ENCODE results near the gene MEG3. TPM values are rescaled to one million over a fixed set of nuclear protein-coding genes. Genes with fewer than 3 reads are reported as not detected.

Gene MEG3
- total and polyA plus RNA-seq, 5 experiments from 2014 or later, result not detected

GRCh38 chr14:100840286-100841065 lies 14.6 kb downstream of the MEG3 start:
- no peaks in the 10 kb centered on the region for H3K36me3 Mint-ChIP-seq
- H3K27me3 Mint-ChIP-seq, result peaks cover 0 to 8% (median 4%) of the 10 kb centered on the region in 5 donors
- H3K27ac Mint-ChIP-seq, result no peak overlapping the region
- ATAC-seq (no peak), DNase-seq (no peak)
- no peak overlapping the region for H3K4me3 Mint-ChIP-seq
- H3K4me1 Mint-ChIP-seq, result peaks cover 0 to 10% (median 3%) of the 10 kb centered on the region in 4 donors
- H3K9me3 Mint-ChIP-seq, result no peaks in the 10 kb centered on the region
- POLR2A ChIA-PET, result no interaction called here

GRCh38 chr14:100841066-100841760 lies 15.3 kb downstream of the MEG3 start:
- ATAC-seq, result no peak
- H3K27ac Mint-ChIP-seq, result no peak overlapping the region
- no peaks in the 10 kb centered on the region for H3K9me3 Mint-ChIP-seq
- no peak for DNase-seq
- peaks cover 0 to 10% (median 3%) of the 10 kb centered on the region in 4 donors for H3K4me1 Mint-ChIP-seq
- peaks cover 0 to under 1% (median under 1%) of the 10 kb centered on the region in 5 donors for H3K27me3 Mint-ChIP-seq
- POLR2A ChIA-PET, result no interaction called here
- H3K4me3 Mint-ChIP-seq, result no peak overlapping the region
- H3K36me3 Mint-ChIP-seq, result no peaks in the 10 kb centered on the region

GRCh38 chr14:100841761-100842403 lies 16.0 kb downstream of the MEG3 start:
- H3K4me3 Mint-ChIP-seq, result no peak overlapping the region
- no peak overlapping the region for H3K27ac Mint-ChIP-seq
- no peaks in the 10 kb centered on the region for H3K27me3 Mint-ChIP-seq
- POLR2A ChIA-PET, result no interaction called here
- no peaks in the 10 kb centered on the region for H3K9me3 Mint-ChIP-seq
- DNase-seq (no peak), ATAC-seq (no peak)
- no peaks in the 10 kb centered on the region for H3K36me3 Mint-ChIP-seq
- H3K4me1 Mint-ChIP-seq, result peaks cover 0 to 10% (median 3%) of the 10 kb centered on the region in 4 donors

GRCh38 chr14:100842799-100843198 lies 16.9 kb downstream of the MEG3 start:
- DNase-seq (no peak), ATAC-seq (no peak)
- Mint-ChIP-seq H3K4me3 (no peak overlapping the region), H3K27ac (no peak overlapping the region), H3K9me3 (no peaks in the 10 kb centered on the region), H3K4me1 (peaks cover 0 to 10% (median 3%) of the 10 kb centered on the region in 4 donors), H3K36me3 (no peaks in the 10 kb centered on the region), H3K27me3 (no peaks in the 10 kb centered on the region)
- POLR2A ChIA-PET, result no interaction called here

- Mint-ChIP-seq H3K9me3 (no peaks in the 10 kb centered on the region), H3K36me3 (no peaks in the 10 kb centered on the region), H3K4me1 (peaks cover 0 to 10% (median 3%) of the 10 kb centered on the region in 4 donors), H3K27ac (peak overlapping the region in 1 of 10 donors; percentile 10), H3K27me3 (no peaks in the 10 kb centered on the region), H3K4me3 (no peak overlapping the region)
- DNase-seq (no peak), ATAC-seq (no peak)
- POLR2A ChIA-PET, result no interaction called here
These were observed 18.1 kb downstream of the MEG3 start for GRCh38 chr14:100844082-100844408.

GRCh38 chr14:100844421-100844820 lies 18.5 kb downstream of the MEG3 start:
- DNase-seq, result no peak
- Mint-ChIP-seq H3K9me3 (no peaks in the 10 kb centered on the region), H3K4me3 (no peak overlapping the region), H3K27ac (peak overlapping the region in 1 of 10 donors; percentile 10), H3K36me3 (no peaks in the 10 kb centered on the region), H3K27me3 (no peaks in the 10 kb centered on the region), H3K4me1 (peaks cover 0 to 10% (median 3%) of the 10 kb centered on the region in 4 donors)
- no peak for ATAC-seq
- POLR2A ChIA-PET, result no interaction called here

GRCh38 chr14:100844846-100845245 lies 18.9 kb downstream of the MEG3 start:
- Mint-ChIP-seq H3K9me3 (no peaks in the 10 kb centered on the region), H3K4me3 (no peak overlapping the region), H3K4me1 (peaks cover 0 to 10% (median 3%) of the 10 kb centered on the region in 4 donors), H3K36me3 (no peaks in the 10 kb centered on the region), H3K27ac (no peak overlapping the region), H3K27me3 (no peaks in the 10 kb centered on the region)
- ATAC-seq (no peak), DNase-seq (no peak)
- POLR2A ChIA-PET, result no interaction called here

- Mint-ChIP-seq H3K4me1 (peaks cover 0 to 10% (median 3%) of the 10 kb centered on the region in 4 donors), H3K9me3 (no peaks in the 10 kb centered on the region), H3K27me3 (no peaks in the 10 kb centered on the region), H3K27ac (no peak overlapping the region), H3K36me3 (no peaks in the 10 kb centered on the region), H3K4me3 (no peak overlapping the region)
- DNase-seq (no peak), ATAC-seq (no peak)
- POLR2A ChIA-PET, result no interaction called here
These were observed 19.4 kb downstream of the MEG3 start for GRCh38 chr14:100845341-100845740.

GRCh38 chr14:100846309-100846859 lies 20.5 kb downstream of the MEG3 start:
- POLR2A ChIA-PET, result no interaction called here
- DNase-seq, result no peak
- no peak for ATAC-seq
- Mint-ChIP-seq H3K4me3 (no peak overlapping the region), H3K27me3 (no peaks in the 10 kb centered on the region), H3K4me1 (peaks cover 0 to 12% (median 5%) of the 10 kb centered on the region in 4 donors), H3K27ac (no peak overlapping the region), H3K9me3 (no peaks in the 10 kb centered on the region), H3K36me3 (no peaks in the 10 kb centered on the region)

GRCh38 chr14:100849115-100849781 lies 23.3 kb downstream of the MEG3 start:
- ATAC-seq (no peak), DNase-seq (peak in 2 of 10 donors; percentile 3 to 6)
- POLR2A ChIA-PET, result no interaction called here
- no peaks in the 10 kb centered on the region for H3K36me3 Mint-ChIP-seq
- peaks cover 0 to 3% (median 0%) of the 10 kb centered on the region in 5 donors for H3K27me3 Mint-ChIP-seq
- H3K4me3 Mint-ChIP-seq, result no peak overlapping the region
- peaks cover 0 to 5% (median 4%) of the 10 kb centered on the region in 4 donors for H3K4me1 Mint-ChIP-seq
- H3K27ac Mint-ChIP-seq, result no peak overlapping the region
- H3K9me3 Mint-ChIP-seq, result no peaks in the 10 kb centered on the region

- H3K4me3 Mint-ChIP-seq, result no peak overlapping the region
- no peaks in the 10 kb centered on the region for H3K9me3 Mint-ChIP-seq
- DNase-seq, result peak; percentile 49 to 86 (median 69)
- peak; percentile 70 to 78 for ATAC-seq
- POLR2A ChIA-PET, result no interaction called here
- H3K27ac Mint-ChIP-seq, result no peak overlapping the region
- H3K27me3 Mint-ChIP-seq, result peaks cover 0 to 3% (median 0%) of the 10 kb centered on the region in 5 donors
- peaks cover 0 to 3% (median 2%) of the 10 kb centered on the region in 4 donors for H3K4me1 Mint-ChIP-seq
- no peaks in the 10 kb centered on the region for H3K36me3 Mint-ChIP-seq
These were observed 25.1 kb downstream of the MEG3 start for GRCh38 chr14:100850841-100851585.

GRCh38 chr14:100851586-100851916 lies 25.6 kb downstream of the MEG3 start:
- H3K4me3 Mint-ChIP-seq, result no peak overlapping the region
- ATAC-seq (no peak), DNase-seq (no peak)
- peaks cover 0 to 3% (median 0%) of the 10 kb centered on the region in 5 donors for H3K27me3 Mint-ChIP-seq
- H3K9me3 Mint-ChIP-seq, result no peaks in the 10 kb centered on the region
- POLR2A ChIA-PET, result no interaction called here
- peaks cover 0 to 3% (median 2%) of the 10 kb centered on the region in 4 donors for H3K4me1 Mint-ChIP-seq
- H3K36me3 Mint-ChIP-seq, result no peaks in the 10 kb centered on the region
- H3K27ac Mint-ChIP-seq, result no peak overlapping the region
